ENCODE results near the gene STOM.
A peak's percentile ranks its signal among the peaks of the same experiment; 100 is the strongest.

The STOM gene

DNA sequence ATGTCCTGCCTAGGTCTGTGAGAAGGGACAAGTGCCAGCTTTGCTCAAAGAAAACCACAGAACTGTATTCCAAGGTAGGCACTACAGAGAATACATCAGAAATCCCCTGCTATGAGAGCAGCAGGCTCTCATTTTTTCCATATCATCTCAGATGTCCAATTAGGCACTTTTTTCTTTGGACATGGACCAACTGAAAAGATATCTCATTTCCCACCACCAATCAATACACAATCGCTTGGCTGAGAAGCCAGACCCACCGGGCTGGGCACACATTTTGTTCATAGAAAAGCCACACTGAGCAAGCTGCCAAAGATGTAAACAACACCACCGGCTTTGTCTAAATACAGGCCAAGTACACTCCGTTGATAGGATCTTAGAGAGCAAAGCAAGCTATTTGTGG lies 25.9 kb downstream of the STOM start:
- DNase-seq = no peak

DNA sequence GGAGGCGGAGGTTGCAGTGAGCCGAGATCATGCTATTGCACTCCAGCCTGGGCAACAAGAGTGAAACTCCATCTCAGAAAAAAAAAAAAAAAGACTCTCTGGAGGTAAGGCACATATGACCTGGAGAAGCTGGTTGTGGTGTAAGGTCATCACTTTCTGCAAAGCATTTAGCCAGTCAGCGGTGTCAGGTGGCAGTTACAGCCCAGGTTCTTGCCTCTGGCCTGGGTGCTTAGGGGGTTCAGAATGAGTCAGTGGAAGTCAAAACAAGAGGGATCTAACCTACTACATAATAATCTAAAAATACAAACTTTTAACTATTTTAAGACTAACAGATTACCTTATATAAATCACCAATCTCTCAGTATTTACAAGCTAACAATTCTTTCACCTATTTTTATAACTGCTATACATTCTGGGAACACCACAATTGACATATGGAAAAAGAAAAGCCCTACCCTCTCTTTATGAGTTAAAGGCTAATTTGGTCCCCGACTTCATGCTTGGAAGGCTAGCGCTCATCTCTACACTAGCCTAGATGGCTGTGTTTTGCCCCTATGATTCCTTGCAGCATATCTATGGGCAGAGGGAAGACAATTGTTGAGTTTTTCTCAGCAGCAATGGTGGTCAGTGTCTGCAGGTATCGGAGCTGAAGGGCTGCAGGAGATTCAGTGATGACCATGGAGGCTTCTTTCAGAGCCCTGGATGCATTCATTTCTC lies 29.2 kb downstream of the STOM start:
- no peak for DNase-seq

DNA sequence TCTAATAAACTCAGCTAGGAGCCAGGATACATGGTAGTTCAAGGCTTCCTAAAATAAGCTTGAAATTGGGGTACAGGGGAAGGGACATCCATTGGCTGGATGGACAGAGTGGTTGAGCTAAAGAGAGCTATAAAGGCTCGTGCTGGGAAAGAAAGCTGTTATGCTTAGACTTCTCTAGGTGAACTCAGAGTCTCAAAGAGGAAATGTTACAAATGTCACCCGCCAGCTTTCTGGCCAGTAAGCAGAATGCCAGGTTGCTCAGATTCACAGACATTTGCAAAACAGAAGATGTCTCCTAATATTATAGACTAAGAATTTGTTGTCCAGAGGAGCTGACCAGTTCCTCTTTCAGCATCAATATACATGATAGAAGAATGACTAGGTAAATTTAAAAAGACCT lies 30.6 kb downstream of the STOM start:
- DNase-seq = no peak

DNA sequence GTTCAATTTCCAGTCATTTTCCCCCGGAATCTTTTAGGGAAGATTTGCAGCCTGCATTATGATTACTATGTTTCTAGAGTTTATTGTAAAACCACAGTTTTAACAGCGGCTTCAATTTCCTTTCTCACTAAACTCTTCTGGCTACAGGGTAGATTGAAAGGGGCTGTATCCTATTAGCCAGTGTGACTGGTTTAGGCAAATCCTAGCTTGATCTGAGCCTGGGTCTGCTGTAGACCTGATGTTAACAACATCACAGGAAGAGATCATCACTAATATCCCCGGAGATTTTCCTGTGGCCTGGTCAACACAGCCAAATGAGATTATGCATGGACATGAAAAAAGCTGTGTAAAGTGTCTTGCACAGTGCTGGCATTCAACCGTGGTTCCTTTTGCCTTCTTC lies 33.4 kb downstream of the STOM start:
- DNase-seq = no peak

DNA sequence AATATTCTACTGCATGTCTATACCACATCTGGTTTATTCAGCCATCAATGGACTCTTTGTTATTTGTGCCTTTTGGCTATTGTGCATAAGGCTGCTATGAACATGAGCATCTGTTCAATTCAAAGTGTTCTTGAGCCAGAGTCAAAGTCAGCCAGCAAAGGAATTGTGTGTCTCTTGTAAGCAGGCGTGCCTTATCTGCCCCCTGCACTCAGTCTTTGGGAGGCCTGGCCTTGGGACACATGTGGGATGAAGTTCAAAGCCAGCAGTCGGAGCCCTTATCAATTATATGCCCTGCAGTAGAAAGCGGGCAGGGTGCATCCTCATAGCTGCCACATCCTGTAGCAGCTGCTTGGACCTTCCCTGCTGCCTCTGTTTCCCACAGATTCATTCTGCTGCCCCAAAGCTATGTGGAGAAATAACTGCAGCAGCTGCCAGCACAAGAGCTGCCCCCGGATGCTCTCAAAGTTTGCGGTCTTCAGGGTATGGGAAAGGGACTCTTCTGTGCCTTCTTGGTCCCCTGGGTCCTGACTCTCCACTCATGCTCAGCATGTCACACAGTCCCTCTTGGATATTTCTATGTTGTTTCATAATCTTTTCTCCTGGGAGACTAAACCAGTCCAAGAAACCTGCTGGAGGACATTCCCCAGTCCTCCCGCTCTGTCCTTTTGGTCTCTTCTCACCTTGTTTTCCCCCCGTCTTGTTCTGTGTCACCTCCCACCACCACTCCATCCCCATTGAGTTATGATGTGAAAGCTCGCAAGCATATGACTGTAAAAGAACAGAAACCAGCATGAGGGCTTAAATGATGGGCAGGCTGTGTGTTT lies 35.9 kb downstream of the STOM start:
- DNase-seq = peak; percentile 86

DNA sequence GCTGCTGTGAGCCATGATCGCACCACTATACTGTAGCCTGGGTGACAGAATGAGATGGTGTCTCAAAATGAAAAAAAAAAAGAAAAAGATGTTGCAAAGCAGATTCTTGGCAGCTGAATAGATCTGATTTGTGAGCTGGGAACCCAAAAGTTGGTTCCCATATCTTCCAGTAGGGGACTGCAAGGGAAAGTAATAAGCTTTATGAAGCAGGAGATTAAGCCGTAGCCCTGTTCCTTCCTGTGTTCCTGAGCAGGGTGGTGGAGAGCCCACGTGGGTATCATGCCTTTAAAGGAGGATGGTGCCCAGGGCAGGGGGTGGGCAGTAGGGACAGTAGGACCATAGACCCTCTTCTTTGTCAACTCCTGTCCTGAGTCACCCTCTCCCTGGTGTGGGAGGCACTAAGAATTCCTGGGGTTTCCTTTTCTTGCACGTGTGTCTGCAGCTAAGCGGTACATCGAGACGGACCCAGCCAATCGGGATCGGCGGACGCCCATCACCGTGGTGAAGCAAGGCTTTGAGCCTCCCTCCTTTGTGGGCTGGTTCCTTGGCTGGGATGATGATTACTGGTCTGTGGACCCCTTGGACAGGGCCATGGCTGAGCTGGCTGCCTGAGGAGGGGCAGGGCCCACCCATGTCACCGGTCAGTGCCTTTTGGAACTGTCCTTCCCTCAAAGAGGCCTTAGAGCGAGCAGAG lies 37.9 kb downstream of the STOM start:
- DNase-seq = no peak

DNA sequence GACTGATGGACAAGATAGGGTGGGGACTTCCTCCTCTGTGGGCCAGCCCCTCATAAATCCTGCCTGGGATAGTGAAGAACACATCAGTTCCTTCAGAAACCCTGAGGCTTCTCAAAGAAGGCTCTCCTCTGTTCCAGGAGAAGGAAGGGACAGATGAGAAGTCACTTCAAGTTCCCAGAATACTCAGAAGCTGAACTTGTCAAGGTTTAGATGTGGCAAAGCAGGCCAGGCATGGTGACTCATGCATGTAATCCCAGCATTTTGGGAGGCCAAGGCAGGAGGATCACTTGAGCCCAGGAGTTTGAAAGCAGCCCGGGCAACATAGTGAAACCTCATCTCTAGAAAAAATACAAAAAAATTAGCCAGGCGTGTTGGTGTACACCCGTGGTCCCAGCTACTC lies 38.5 kb downstream of the STOM start:
- DNase-seq = no peak

DNA sequence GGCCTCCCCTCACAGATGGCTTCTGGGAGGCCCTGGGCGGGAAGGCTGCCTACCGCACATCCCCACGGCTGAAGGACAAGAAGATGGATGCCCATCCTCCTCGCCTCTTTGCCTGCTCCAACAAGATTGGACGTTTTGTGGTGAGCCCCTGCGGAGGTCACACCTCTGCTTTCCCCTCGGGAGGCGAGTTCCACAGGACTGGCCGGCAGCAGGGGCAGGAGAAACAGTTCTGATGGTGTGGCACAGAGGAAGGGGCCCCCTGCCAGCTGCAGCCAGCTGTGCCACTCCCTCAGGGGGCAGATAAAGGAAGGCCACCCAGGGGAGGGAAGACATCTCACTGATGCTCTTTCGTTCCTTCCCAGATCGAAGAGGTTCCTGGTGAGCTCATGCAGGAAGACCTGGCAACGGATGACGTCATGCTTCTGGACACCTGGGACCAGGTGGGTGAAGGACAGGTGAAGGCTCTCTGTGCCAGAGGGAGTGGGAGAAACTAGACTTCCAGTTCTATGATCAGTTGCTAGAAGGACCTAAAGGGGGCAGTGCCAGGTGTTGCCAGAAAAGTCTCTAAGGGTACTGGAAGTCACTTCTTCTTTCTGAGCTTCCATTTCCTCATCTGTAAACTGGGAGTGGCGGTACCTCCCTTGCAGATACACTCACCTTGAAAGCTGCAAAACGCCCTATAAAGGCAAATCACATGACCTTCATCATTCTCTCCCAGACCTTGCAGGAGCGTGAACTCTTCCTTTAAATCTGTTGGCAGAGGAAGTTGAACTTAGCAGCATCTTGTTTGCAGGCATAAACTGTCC lies 41.0 kb downstream of the STOM start:
- DNase-seq = no peak

DNA sequence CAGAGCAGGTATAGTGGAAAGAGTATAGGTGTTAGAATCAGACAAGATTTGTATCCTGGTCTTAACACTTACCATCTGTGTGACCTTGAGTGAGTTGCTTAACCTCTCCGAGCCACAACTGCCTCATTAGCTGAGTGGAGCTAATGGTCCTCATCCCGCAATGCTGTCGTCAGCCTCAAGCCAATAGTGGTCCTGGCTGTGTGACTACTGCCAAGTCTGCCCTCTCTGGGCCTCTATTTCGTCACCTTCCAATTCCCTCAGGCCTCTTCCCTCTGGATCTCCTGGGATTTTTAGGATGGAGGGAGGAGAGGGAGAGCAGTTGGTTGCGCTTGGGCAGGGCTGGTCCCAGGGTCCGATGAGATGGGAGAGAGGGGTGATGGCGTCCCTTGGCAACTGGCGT lies 41.6 kb downstream of the STOM start:
- DNase-seq = no peak

DNA sequence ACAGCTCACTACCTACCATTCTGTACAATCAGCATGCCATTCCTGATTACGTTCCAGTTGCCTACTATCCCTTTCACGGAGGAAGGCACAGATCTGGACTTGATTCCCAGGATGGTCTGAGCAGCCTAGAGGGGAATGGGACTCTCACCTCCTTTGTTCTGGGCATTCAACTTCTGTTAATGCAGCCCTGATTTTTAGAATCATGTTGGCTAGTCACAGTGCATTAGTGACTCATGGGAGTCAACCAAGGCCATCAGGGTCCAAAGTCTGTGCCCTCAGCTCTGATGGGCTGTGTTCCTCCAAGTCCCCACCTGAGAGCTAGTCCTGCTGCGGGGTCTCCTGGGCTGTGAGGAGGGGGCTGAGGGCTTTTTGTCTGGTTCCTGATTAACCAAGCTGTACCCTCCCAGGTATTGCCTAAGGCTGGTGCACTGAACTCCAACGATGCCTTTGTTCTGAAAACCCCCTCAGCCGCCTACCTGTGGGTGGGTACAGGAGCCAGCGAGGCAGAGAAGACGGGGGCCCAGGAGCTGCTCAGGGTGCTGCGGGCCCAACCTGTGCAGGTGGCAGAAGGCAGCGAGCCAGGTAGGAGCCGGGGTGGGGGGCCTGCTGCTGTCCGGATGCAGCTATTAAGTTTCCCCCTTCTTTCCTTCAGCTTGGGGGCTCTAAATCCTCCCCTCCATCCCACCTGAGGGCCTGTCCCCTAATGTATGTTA lies 43.0 kb downstream of the STOM start:
- DNase-seq = no peak

DNA sequence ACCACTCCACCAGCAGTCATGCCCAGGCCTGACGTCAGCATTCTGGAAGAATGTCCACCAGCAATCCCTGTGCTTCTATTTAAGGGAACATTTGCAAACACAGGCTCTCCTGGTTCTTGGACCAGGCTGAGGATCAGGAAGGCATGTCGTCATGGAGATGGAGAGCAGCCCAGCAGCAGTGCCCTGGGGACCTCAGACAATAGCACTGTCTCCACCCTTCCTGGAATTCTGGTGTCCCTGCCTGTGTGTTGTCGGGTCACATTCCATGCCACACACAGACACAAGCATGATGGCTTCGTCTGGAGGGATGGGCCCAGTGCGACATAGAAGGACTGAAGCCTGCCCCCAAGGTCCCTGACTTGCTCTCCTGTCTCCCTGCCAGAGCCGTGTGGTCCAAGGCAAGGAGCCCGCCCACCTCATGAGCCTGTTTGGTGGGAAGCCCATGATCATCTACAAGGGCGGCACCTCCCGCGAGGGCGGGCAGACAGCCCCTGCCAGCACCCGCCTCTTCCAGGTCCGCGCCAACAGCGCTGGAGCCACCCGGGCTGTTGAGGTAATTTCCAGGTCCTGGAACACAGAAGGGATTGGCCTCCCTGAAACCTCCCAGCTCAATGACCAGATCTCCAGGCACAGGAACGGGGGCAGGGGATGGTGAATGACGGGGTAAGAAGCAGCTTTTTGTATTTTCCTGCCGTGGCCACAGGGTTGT lies 43.8 kb downstream of the STOM start:
- DNase-seq = no peak

DNA sequence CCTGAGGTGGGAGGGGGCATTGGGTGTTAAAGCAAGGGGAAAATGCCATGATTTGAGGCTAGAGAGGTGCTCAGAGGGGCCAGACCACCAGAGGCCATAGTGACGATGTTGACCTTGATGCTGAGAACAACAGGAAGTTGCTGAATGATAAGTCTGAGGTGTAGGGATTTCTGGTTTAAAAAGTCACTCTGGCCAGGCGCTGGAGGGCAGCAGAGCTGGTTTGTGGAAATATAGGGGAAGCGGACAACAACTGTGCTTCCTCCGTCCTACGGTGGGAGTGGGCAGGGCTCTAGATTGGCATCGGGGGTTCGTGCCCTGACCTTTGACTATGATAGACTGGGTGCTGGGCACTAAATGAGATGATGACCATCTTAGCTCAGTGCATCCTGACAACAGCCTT lies 44.7 kb downstream of the STOM start:
- DNase-seq = no peak

DNA sequence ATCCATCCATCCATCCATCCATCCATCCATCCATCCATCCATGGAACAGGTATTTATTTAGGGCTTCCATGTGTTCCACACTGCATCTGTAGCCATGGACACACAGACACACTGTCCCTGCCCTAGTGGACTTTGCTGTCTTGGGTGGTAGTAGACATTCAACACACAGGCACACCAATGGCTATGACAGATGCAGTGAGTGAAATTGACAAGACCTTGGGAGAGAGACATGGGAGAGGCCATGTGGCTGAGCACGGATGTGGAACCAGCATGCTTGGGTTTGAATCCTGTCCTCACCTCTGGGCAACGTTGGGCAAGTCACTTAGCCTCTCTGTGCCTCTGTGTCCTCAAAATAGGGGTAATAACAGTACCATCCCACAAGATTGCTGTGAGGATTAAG lies 45.3 kb downstream of the STOM start:
- no peak for DNase-seq

DNA sequence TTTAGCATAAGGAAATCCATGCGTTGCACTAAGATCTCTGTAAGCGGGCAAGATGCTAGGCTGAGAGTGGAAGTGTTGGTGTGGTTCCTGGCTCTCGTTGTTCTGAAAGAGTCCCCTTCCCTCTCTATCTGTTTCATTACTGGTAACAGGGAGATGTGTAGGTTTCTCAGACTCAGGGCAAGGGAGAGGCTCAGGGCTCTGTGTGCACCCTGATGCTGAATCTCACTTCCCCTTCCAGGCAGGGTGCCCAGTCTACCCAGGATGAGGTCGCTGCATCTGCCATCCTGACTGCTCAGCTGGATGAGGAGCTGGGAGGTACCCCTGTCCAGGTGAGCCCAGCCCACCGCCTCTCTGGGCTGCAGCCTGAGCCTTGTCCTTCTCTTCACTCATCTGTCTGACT lies 45.7 kb downstream of the STOM start:
- DNase-seq = no peak

DNA sequence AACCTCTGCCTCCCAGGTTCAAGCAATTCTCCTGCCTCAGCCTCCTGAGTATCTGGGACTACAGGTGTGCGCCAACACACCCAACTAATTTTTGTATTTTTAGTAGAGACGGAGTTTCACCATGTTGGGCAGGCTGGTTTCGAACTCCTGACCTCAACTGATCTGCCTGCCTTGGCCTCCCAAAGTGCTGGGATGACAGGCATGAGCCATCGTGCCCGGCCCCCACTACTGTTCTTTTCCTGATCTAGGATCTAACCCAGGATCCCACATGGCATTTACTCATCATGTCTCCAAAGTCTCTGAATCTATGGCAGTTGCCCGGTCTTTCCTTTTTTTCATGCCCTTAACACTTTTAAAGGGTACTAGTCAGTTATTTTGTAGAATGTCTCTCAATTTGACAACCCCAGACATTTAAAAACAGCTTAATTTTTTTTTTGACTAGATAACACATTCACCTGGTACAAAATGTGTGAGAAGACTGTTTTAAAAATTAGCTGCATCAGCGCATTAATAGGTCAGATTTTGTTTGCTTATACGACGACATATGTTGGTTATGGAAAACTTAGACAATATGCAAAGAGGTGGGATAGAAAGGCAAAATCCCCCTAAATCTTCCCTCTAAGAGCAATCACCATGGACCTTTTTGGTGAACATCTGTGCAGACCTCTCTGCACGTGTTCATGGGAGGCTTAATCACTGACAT lies 46.5 kb downstream of the STOM start:
- DNase-seq = no peak

DNA sequence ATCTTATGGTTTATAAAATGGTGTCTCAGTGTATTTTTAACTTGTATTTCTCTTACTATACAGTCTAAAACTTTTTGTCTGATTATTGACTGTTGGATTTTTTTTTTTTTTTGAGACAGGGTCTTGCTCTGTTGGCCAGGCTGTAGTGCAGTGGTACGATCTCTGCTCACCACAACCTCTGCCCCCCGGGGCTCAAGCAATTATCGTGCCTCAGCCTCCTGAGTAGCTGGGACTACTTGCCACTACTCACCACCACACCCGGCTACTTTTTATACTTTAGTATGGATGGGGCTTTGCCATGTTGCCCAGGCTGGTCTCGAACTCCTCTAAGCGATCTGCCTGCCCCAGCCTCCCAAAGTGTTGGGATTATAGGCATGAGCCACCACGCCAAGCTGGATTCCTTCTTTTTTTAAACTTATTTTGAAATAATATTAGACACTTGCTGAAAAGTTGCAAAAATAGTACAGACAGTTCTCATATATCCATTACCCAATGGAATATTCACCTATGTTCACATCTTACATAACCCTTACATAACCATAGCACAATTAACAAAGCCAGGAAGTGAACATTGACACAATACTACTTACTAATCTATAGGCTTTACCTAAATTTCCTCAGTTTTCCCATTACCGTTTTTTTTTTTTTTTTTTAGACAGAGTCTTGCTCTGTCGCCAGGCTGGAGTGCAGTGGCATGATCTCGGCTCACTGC lies 47.2 kb downstream of the STOM start:
- DNase-seq = no peak

DNA sequence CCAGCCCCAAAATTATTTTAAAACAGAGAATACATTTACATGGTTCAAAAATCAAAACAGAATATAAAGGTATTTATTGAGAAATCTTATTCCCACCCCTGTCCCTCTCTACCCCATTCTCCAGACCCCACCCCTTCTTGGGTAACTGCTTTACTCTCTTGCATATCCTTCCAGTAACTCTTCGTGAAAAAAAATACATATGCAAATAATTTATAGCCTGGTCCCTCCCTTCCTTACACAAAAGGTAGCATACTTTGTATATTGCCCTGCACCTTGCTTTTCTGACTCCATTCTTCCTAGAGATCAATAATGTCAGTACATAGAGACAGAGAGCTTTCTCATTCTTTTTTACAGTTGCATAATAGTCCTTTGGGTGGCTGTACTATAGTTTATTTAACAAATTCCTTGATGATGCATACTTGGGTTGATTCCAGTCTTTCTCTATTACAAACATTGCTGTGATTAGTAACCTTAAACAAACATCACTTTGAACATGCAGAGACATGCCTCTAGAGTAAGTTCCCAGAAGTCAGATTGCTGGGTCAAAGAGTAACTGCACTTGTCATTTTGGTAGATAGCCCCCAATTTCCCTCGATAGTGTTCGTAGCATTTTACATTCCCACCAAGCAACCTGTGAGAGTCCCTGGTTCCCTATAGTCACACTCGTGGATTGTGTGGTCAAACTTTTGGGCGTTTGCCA lies 47.9 kb downstream of the STOM start:
- peak; percentile 45 for DNase-seq

DNA sequence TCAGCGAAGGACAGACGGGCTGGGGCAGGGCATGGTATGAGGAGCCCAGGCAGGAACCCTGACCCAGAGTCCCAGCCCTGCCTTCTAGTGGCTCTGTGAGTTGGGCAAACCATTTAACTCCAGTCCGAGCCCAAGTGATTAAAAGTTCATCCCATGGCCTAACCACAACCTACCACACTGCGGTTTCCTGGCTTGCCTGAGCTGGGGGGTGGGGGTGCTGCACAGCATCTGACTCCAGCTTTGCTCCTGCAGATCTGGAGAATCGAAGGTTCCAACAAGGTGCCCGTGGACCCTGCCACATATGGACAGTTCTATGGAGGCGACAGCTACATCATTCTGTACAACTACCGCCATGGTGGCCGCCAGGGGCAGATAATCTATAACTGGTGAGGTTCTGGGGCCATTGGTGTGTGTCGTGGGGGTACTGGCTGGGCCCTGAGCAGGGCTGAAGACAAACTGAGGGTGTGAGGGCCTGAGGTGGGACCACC lies 49.0 kb downstream of the STOM start:
- DNase-seq = peak; percentile 39

DNA sequence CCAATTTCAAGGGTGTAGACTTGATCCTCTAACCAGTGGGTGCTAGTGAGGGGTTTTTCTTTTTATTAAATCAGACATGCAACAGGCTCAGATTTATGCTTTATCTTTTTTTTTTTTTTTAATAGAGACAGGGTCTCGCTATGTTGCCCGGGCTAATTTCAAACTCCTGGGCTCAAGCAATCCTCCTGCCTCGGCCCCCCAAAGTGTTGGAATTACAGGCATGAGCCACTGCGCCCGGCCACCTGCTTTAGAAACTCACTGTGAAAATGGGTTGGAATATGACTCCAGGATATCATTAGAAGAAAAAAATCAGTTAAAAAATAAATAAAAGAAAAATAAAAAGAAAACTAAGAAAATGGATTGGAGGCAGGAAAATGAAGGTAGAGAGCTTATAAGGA lies 50.7 kb downstream of the STOM start:
- DNase-seq = no peak
